Peyer's patch (tissue), 4 donors: ENCODE measurements around the gene POLE3.

ENCODE experiments used
- POLR2A ChIP-seq, 2 donors: fragments of 450-650 bp; IDR thresholded peaks; one replicate each; pipeline ENCODE4 v1.5.1; 2017; ENCODE audit warnings: antibody characterized with exemption in 2 of 2, mild to moderate bottlenecking in 2 of 2, moderate library complexity in 2 of 2
- TF ChIP-seq, protein P1 (sequence below), 6 experiments: fragments of 450-650 bp in 4 of 6; fragments of 200-600 bp in 2 of 6; sonication (generic) in 1 of 6; IDR thresholded peaks; one replicate each; pipeline ENCODE4 v1.5.1; 2017 to 2019; ENCODE audit warnings: antibody characterized with exemption in 6 of 6, mild to moderate bottlenecking in 3 of 6, moderate library complexity in 1 of 6

GRCh38 chr9:113428062-113428615 is 17.7 kb upstream of the POLE3 start:
- TF ChIP-seq, protein P1, sequence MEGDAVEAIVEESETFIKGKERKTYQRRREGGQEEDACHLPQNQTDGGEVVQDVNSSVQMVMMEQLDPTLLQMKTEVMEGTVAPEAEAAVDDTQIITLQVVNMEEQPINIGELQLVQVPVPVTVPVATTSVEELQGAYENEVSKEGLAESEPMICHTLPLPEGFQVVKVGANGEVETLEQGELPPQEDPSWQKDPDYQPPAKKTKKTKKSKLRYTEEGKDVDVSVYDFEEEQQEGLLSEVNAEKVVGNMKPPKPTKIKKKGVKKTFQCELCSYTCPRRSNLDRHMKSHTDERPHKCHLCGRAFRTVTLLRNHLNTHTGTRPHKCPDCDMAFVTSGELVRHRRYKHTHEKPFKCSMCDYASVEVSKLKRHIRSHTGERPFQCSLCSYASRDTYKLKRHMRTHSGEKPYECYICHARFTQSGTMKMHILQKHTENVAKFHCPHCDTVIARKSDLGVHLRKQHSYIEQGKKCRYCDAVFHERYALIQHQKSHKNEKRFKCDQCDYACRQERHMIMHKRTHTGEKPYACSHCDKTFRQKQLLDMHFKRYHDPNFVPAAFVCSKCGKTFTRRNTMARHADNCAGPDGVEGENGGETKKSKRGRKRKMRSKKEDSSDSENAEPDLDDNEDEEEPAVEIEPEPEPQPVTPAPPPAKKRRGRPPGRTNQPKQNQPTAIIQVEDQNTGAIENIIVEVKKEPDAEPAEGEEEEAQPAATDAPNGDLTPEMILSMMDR (IDR thresholded peaks at IDR 0.05) = no peak
- TF ChIP-seq POLR2A (IDR thresholded peaks at IDR 0.05) = no peak
